Measurements from ENCODE around the gene SLC35E1.
A peak's percentile ranks its signal among the peaks of the same experiment; 100 is the strongest.

SLC35E1 gene

GRCh38 chr19:16586477-16586871, 14.3 kb upstream of the SLC35E1 start:
- no peak overlapping the region for H3K9ac ChIP-seq (ENCODE audit: low read depth, low read length)

GRCh38 chr19:16585808-16586476, 13.7 kb upstream of the SLC35E1 start:
- Histone ChIP-seq H3K4me3 (ENCODE audit: low read depth, low read length) (no peak overlapping the region), H3K4me1 (ENCODE audit: control insufficient read depth, insufficient read depth, low read length) (peaks cover 37% of the 10 kb centered on the region)

More at GRCh38 chr19:16586477-16586871, 14.3 kb upstream of the SLC35E1 start:
- Histone ChIP-seq H3K9me3 (ENCODE audit: control insufficient read depth, insufficient read depth, low read length) (no peaks in the 10 kb centered on the region), H3K36me3 (ENCODE audit: control insufficient read depth, insufficient read depth, low read length) (peaks cover 3% of the 10 kb centered on the region), H3K4me3 (ENCODE audit: low read depth, low read length) (no peak overlapping the region), H3K27me3 (ENCODE audit: control insufficient read depth, insufficient read depth, low read length) (no peaks in the 10 kb centered on the region), H3K4me1 (ENCODE audit: control insufficient read depth, insufficient read depth, low read length) (peaks cover 39% of the 10 kb centered on the region)

DNA sequence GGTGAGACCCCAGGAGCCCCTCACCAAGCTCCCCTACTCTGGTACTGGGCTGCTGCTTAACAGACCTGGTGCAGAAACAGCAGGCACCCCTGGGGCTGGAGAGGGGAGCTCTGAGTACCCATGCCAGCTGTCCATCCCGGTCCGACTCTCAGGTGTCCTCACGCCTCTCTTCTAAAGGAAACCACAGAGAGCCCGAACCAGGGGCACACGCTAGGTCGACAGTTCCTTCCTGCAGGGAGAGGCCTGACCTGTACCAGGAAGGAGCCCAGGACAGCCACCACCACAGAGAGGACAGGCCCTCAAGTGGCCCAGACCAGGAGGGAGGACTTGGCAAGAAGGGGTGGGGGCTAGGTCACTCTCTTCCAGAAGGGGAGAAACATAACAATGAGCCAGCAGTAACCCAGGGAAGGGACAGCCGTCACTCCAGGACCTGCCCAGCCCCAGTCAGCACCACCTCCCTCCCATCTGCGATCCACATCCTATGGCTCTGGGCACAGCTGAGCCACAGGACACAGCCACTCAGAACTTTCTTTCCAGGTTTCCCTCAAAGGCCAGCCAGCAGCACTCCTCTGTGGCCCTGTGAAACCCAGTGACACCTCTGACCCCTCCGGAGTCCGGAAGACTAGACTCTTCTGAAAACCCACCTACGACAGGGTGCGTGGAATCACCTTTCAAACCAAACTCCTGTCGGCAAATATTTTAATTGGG, 13.0 kb upstream of the SLC35E1 start:
- Histone ChIP-seq H3K9ac (ENCODE audit: low read depth, low read length) (no peak overlapping the region), H3K9me3 (ENCODE audit: control insufficient read depth, insufficient read depth, low read length) (no peaks in the 10 kb centered on the region), H3K36me3 (ENCODE audit: control insufficient read depth, insufficient read depth, low read length) (peaks cover 3% of the 10 kb centered on the region), H3K4me3 (ENCODE audit: low read depth, low read length) (no peak overlapping the region), H3K27me3 (ENCODE audit: control insufficient read depth, insufficient read depth, low read length) (no peaks in the 10 kb centered on the region), H3K4me1 (ENCODE audit: control insufficient read depth, insufficient read depth, low read length) (peaks cover 37% of the 10 kb centered on the region)

More at GRCh38 chr19:16585808-16586476, 13.7 kb upstream of the SLC35E1 start:
- Histone ChIP-seq H3K9me3 (ENCODE audit: control insufficient read depth, insufficient read depth, low read length) (no peaks in the 10 kb centered on the region), H3K27me3 (ENCODE audit: control insufficient read depth, insufficient read depth, low read length) (no peaks in the 10 kb centered on the region), H3K36me3 (ENCODE audit: control insufficient read depth, insufficient read depth, low read length) (peaks cover 3% of the 10 kb centered on the region), H3K9ac (ENCODE audit: low read depth, low read length) (no peak overlapping the region)

- Histone ChIP-seq H3K4me3 (ENCODE audit: low read depth, low read length) (peak overlapping the region; percentile 45), H3K27me3 (ENCODE audit: control insufficient read depth, insufficient read depth, low read length) (no peaks in the 10 kb centered on the region), H3K9ac (ENCODE audit: low read depth, low read length) (peak overlapping the region; percentile 1), H3K4me1 (ENCODE audit: control insufficient read depth, insufficient read depth, low read length) (peaks cover 37% of the 10 kb centered on the region), H3K36me3 (ENCODE audit: control insufficient read depth, insufficient read depth, low read length) (peaks cover 3% of the 10 kb centered on the region), H3K9me3 (ENCODE audit: control insufficient read depth, insufficient read depth, low read length) (no peaks in the 10 kb centered on the region)
These were observed 12.3 kb upstream of the SLC35E1 start for GRCh38 chr19:16584248-16585093.

GRCh38 chr19:16582486-16583261, 10.5 kb upstream of the SLC35E1 start:
- Histone ChIP-seq H3K27me3 (ENCODE audit: control insufficient read depth, insufficient read depth, low read length) (no peaks in the 10 kb centered on the region), H3K9me3 (ENCODE audit: control insufficient read depth, insufficient read depth, low read length) (no peaks in the 10 kb centered on the region), H3K36me3 (ENCODE audit: control insufficient read depth, insufficient read depth, low read length) (peaks cover 8% of the 10 kb centered on the region), H3K4me3 (ENCODE audit: low read depth, low read length) (no peak overlapping the region), H3K4me1 (ENCODE audit: control insufficient read depth, insufficient read depth, low read length) (peaks cover 25% of the 10 kb centered on the region), H3K9ac (ENCODE audit: low read depth, low read length) (no peak overlapping the region)

GRCh38 chr19:16581971-16582343, 9.7 kb upstream of the SLC35E1 start:
- Histone ChIP-seq H3K9me3 (ENCODE audit: control insufficient read depth, insufficient read depth, low read length) (no peaks in the 10 kb centered on the region), H3K36me3 (ENCODE audit: control insufficient read depth, insufficient read depth, low read length) (peaks cover 11% of the 10 kb centered on the region), H3K27me3 (ENCODE audit: control insufficient read depth, insufficient read depth, low read length) (no peaks in the 10 kb centered on the region), H3K9ac (ENCODE audit: low read depth, low read length) (no peak overlapping the region), H3K4me1 (ENCODE audit: control insufficient read depth, insufficient read depth, low read length) (peaks cover 18% of the 10 kb centered on the region), H3K4me3 (ENCODE audit: low read depth, low read length) (no peak overlapping the region)

DNA sequence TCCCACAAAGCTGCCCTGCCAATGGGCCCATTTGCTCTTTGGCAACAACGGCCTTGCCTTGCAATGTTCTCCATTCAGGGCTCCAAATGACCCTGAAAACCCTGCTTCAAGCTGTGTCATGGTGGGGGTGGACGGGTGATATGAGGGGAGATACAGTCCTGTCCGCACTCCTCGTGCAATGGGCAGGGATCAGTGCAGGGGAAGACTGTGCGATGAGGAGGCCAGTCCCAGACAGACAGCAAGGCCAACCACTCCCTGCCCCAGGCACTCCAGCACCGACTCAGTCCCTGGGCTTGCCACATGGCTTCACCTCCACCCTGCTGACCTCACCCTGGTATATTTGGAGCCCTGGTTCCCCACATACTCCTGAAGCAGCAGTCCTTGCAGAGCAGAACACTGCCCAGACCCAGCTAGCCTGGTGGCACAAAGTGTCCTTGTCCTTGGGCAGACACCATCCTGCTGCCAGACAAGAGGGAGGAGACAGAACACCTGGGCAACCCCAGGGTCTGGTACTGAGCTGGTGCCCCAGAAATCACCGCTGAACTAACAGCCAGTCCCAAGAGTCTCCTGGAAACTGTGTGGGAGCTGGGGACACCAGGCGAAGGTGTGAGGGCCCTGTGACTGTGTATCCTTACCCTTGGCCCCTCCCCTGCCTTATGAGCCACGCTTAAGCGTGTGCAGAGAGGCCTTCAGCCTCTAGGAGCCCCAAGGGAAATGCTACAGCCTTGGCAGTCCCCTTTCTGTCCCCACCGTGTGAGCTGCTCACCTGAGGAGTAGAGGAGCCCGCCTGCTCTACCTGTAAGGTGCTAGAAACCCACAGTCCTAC, 9.1 kb upstream of the SLC35E1 start:
- H3K27me3 ChIP-seq (ENCODE audit: control insufficient read depth, insufficient read depth, low read length) = no peaks in the 10 kb centered on the region
- no peak overlapping the region for H3K9ac ChIP-seq (ENCODE audit: low read depth, low read length)
- H3K9me3 ChIP-seq (ENCODE audit: control insufficient read depth, insufficient read depth, low read length) = no peaks in the 10 kb centered on the region
- peaks cover 17% of the 10 kb centered on the region for H3K4me1 ChIP-seq (ENCODE audit: control insufficient read depth, insufficient read depth, low read length)
- no peak overlapping the region for H3K4me3 ChIP-seq (ENCODE audit: low read depth, low read length)
- peaks cover 17% of the 10 kb centered on the region for H3K36me3 ChIP-seq (ENCODE audit: control insufficient read depth, insufficient read depth, low read length)

DNA sequence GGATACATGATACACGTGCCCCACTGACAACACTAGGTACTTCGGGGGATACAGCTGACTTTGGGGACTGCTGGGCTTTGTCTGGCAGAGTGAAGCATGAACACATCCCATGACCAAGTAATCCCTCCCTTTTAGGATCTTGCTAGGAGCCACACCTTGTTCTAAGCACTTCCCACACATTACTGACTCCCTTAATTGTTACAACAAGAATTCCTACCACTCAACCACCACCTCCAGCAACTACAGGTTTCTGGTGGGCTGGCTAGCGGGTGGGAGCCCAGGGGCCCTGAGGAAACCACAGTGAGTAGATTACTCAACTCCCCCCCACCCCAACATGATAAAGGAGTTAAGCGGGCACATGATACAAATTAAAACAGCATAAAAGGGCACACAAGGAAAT, 7.2 kb upstream of the SLC35E1 start:
- H3K27me3 ChIP-seq (ENCODE audit: control insufficient read depth, insufficient read depth, low read length) = no peaks in the 10 kb centered on the region
- H3K9me3 ChIP-seq (ENCODE audit: control insufficient read depth, insufficient read depth, low read length) = no peaks in the 10 kb centered on the region
- no peak overlapping the region for H3K9ac ChIP-seq (ENCODE audit: low read depth, low read length)
- no peak overlapping the region for H3K4me3 ChIP-seq (ENCODE audit: low read depth, low read length)
- peaks cover 27% of the 10 kb centered on the region for H3K36me3 ChIP-seq (ENCODE audit: control insufficient read depth, insufficient read depth, low read length)
- H3K4me1 ChIP-seq (ENCODE audit: control insufficient read depth, insufficient read depth, low read length) = peaks cover 7% of the 10 kb centered on the region

DNA sequence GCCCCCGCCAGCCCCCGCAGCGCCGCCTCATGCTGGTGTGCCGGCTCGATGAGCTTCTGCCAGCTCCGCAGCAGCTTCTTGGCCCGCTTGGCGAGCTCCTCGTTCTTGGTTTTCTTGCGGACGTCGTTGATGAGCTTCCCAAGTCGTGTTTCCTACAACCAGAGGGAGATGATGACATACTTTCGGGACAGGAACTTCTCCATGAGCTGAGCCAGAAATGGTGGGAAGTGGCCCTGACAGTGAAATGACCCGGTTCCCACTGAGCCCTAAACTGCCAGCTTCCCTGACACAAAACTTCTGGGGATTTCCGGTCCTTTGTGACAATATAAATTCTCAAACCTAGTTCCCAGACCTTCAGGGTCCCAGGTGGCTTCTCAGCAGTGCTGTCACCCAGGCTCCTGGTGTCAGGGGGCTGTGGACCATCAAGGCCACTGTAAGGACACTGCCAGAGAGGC, 5.3 kb upstream of the SLC35E1 start:
- Histone ChIP-seq H3K9me3 (ENCODE audit: control insufficient read depth, insufficient read depth, low read length) (no peaks in the 10 kb centered on the region), H3K4me3 (ENCODE audit: low read depth, low read length) (no peak overlapping the region), H3K27me3 (ENCODE audit: control insufficient read depth, insufficient read depth, low read length) (no peaks in the 10 kb centered on the region), H3K4me1 (ENCODE audit: control insufficient read depth, insufficient read depth, low read length) (peaks cover 6% of the 10 kb centered on the region), H3K36me3 (ENCODE audit: control insufficient read depth, insufficient read depth, low read length) (peaks cover 30% of the 10 kb centered on the region), H3K9ac (ENCODE audit: low read depth, low read length) (no peak overlapping the region)

DNA sequence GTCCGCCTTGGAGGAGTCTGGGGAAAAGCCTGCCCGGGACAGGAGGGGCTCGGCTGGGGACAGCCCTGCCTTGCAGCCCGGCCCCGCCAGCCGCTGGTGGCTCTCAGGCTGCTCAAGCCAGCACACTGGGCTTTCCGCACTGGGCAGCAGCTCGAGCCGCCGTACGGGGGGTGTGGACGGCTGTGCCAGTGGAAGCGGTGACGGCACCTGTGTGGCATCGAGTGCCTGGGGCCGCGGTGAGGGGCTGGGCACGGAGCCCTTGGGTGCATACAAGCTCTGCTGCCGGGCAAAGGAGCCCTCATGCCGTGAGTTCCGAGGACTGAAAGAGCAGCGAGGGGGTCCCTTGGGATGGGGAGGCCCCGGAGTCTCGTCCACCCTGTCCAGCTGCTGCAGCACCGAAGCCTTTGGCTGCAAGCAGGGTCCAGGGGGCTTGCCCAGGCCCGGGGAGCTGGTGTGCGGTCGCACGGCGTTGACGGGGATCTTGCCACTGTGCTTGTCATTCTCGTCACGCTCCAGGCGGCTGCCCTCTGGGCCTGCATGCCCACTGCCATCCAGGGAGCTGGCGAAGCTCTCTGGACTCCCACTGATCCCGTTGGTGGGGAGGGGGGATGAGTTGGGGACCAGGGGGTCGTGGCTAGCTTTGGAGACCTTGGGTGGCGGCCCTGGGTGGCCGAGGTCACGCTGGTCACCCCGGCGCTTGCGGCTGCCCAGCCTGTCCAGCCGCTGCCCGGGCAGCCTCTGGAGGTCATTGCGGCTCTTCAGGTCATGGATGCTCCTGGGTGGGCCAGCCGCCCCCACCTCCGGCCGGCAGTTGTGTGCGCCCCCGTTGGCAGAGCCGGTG, 4.7 kb upstream of the SLC35E1 start:
- Histone ChIP-seq H3K9ac (ENCODE audit: low read depth, low read length) (no peak overlapping the region), H3K27me3 (ENCODE audit: control insufficient read depth, insufficient read depth, low read length) (no peaks in the 10 kb centered on the region), H3K4me1 (ENCODE audit: control insufficient read depth, insufficient read depth, low read length) (peaks cover 6% of the 10 kb centered on the region), H3K9me3 (ENCODE audit: control insufficient read depth, insufficient read depth, low read length) (no peaks in the 10 kb centered on the region), H3K36me3 (ENCODE audit: control insufficient read depth, insufficient read depth, low read length) (peaks cover 30% of the 10 kb centered on the region), H3K4me3 (ENCODE audit: low read depth, low read length) (no peak overlapping the region)
